GM21381 (cell line): Measurements from ENCODE around the gene PSMD13.

Source experiments
- ATAC-seq: cut with Tn5 transposase; IDR thresholded peaks from one replicate; pipeline ENCODE4 v1.9.1; 2021; ENCODE audit warnings: mild to moderate bottlenecking, moderate library complexity; ENCODE audit not compliant: unreplicated experiment

PSMD13 gene

DNA sequence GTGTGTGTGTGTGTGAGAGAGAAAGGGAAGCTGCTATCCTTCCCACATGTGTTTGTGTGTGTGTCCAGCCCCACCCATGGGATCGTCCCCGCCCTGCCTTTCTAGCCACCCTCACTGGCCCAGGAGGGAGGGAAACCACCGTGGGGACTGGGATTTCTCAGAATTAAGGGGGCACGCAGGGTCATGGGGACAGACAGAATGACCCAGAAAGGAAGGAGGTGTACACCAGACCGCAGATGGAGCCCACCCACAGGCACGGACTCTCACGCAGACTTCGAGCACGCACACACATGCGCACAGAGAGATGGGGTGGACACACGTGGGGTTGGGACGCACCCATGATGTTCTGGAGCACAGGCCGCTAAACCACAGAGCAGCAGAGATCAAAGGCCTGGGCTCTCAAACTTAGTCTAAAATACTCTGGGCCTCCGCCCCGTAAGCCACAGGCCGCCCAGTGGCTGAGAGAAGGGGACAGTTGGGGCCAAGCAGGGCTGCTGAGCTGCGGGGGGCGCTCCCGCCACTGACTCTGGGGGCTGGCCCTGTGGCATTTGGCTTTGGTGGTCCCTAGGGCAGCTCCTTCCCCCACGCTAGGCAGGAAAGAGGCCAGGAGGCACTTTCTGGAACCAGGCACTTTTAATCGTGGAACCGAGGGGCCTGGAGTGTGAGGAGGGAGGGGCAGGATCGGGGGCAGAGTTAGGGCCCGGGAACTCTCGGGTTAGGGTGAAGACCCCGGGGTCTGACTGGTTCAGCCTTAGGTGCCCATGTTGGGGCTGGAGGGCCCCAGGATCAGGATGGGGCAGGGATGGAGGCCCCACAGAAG, 61.0 kb downstream of the PSMD13 start:
- no peak for ATAC-seq

DNA sequence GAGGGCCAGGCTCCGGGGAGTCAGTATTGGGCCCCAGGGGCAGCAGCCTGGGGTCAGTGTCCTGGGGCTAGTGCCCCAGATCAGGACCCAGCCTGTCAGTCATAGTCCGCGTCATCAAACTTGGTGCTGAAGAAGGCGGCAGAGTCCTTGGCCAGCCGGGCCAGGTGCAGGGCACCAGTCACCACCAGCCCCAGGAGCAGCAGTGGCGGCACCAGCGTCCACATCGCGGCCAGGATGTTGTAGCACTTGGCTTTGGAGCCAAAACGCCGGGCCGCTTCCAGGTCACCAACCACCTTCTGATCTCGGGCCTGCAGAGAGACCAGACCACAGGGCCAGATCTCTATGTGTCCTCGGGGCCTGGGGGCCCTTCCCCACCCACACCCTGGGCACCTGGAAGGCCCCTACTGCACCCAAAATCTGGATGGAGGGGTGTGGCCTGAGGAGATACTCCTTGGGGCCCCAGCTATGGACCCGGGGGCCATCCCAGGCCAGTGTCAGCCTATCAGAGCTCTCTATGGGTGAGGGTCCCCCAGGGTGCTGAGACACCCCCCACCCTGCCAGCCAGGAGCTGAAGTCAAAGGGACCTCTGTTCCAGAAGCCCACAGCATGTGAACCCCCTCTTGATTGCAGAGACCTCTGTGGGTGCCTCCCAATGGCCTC, 61.8 kb downstream of the PSMD13 start:
- ATAC-seq = no peak

DNA sequence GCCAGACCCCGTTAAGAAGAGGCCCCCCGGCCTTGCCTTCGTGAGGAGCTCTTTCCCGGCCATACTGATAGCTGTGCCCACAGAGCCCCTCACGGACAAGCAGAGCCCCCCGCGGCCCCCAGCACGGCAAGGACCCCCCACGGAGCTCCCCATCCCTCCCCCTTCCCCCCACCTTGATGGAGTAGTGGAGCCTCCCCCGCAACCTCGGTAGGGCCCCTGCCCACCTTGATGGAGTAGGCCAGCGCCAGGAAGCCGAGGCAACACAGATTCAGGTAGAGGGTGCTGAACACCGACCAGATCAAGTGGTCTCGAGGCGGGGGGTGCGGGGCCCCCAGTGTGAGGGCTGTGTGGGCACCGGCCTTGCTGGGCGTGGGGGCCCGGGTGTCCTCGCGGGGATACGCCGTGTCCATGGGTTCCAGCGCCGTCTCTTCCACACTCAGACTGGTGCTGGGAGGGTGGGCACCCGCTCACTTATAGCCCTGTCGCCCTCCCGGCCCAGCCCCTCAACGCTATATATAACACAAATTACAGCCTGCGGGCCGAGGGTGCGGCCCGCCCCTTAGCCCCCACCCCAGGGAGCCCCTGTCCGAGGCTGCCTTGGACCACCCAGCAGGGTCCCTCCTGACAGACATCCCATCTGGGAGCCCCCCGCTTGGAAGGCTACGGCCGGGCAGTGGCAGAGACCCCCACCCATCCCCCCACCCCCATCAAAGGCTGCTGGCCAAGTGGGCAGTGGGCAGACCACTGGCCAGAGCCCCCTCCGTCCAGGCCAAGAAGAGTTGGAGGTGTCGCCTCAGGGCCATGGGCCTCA, 62.5 kb downstream of the PSMD13 start, which contains the start of gene IFITM5:
Gene IFITM5, minus strand, starts transcription at position 446 of the 811 bp plus-strand sequence. Its CDS starts 36 bp downstream, at position 410.
- ATAC-seq = no peak

DNA sequence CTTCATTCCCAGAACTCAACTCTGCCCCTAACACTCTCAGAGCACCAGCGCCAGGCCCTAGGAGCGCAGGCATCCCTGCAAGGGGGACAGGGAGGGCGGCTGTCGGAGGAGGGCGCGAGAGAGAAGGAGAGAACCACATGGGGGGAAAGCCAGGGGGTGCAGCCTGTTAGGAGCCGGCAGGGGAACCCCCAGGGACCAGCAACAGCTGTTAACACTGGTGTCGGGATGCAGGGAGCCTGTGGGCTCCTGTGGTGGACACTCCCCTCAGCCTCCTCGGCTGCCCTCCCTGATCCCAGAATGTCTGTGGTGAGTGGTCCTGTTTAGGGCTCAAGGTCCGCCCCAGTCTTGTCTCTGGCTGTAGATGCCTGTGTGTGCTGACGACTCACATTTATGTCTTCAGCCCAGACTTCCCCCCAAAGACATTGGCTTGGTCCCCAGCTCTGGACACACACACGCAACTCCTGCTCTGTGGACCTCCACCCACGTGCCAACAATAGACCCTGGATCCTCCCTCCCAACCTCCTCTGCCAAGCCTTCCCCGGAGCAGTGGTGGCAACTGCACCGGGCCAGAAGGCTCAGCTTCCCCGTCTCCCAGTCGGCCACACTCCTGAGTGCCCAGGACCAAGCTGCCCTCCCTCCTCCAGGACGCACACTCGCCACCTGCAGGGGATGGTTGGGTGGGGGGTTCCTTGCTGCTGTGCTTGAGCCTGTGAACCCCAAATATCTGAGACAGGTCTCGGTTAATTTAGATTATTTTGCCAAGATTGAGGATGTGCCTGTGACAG, 63.4 kb downstream of the PSMD13 start:
- no peak for ATAC-seq
